CD4-positive, alpha-beta T cell treated with Interferon alpha-2 for 1 hour (primary cell): ENCODE measurements around the gene IBSP.

ENCODE experiments used
- DNase-seq, 2 donors: peaks; one replicate each; pipeline ENCODE4 v3.0.0-alpha.2; 2020 to 2022

The IBSP gene, protein sequence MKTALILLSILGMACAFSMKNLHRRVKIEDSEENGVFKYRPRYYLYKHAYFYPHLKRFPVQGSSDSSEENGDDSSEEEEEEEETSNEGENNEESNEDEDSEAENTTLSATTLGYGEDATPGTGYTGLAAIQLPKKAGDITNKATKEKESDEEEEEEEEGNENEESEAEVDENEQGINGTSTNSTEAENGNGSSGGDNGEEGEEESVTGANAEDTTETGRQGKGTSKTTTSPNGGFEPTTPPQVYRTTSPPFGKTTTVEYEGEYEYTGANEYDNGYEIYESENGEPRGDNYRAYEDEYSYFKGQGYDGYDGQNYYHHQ

GRCh38 chr4:87799301-87800113, at the start of gene IBSP:
Gene IBSP (plus strand): TSS chr4:87799554. CDS start chr4:87802362, 2,808 bp downstream.
- no peak for DNase-seq

DNA sequence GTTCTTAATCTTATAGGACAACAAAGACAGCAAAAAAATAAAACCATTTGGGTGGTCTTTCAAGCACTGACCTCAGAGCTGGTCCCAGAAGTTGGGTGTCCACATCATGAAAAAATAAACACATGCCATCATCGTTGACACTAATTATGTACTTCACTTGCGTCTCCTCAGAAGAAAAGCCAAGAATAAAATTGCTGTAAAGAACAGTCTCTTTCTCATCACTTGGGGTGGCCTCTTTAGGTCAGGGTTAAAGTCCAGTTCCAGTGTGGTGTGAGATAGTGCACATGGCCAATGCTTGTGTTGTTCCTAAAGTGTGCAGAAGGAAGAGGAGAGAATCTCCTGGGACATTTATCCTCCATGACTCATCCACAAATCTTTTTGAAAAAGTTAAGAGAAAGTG, 49.5 kb upstream of the IBSP start:
- no peak for DNase-seq

DNA sequence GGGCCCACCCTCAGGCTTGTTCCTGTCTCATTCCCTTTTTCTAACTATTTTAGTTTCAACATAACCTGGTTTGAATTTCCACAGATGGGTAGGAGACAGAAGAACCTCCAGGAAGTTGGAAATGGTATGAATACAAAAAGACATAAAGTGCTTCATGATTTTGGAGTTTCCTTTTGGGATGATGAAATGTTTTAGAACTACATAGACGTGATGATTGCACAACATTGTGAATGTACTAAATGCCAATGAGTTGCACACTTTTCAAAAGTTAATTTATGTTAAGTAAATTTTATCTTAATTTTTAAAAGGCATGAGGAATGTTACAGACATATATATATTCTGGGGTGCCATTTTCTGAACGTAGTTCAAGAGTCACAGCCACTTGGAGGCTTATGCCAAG, 41.1 kb upstream of the IBSP start:
- DNase-seq: no peak

DNA sequence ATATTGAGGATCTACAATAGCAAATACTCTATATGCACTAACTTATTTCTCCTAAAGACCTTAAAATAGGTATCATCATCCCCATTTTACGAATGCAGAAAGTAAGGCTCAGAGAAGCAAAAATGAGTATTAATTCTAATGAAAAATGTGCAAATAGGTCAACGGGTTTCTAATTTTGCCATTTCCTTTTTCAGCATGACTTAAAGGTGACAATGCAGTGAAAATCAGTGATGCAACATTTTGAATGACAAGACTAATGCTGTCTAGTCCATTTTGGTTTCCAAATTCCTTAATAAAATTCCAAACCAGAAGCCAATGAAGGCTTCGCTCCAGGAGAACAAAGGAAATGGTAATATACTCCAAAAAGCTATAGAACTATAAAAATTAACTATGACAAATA, 37.0 kb upstream of the IBSP start:
- DNase-seq: no peak

DNA sequence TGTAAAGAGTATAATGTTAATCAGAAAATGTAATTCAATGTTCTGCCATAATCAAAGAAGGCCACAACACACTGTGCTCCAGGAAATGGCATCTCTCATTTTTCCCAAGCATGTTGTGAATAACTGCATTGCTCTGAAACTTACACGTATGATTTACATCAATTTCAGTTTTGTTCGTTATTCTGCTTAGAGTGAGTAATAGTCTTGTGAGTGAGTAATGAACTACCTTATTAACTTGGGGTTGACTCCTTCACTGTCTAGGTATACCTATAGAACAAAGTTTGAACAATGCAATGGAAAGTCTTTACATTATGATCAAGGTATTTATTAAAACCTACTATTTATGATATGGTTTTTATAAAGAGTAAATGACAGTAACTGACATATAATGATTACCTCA, 17.8 kb upstream of the IBSP start:
- no peak for DNase-seq

GRCh38 chr4:87783781-87784180, 15.6 kb upstream of the IBSP start:
- DNase-seq: no peak

- DNase-seq: no peak
Observed at GRCh38 chr4:87785731-87786509, 13.4 kb upstream of the IBSP start.

DNA sequence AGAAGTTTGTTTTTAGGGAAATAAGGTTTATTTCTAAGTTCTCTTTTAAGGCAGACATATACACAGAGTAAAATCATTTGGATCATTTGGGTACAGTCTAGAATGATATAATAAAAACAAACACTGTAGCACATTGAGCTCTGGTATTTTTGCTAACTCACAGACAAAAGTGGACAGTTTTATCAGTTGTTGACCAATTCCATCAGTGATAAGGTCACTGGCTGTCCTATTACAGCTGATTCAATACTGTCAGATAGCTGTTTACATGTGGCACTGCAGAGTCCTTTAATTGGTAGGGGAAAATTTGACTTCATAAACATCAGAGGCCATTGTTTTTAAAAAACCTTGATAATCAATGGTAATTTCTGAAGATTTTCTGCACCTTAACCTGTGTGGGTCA, 3.5 kb downstream of the IBSP start:
- DNase-seq: no peak

- no peak for DNase-seq
Observed at GRCh38 chr4:87803421-87803820, 4.1 kb downstream of the IBSP start.

DNA sequence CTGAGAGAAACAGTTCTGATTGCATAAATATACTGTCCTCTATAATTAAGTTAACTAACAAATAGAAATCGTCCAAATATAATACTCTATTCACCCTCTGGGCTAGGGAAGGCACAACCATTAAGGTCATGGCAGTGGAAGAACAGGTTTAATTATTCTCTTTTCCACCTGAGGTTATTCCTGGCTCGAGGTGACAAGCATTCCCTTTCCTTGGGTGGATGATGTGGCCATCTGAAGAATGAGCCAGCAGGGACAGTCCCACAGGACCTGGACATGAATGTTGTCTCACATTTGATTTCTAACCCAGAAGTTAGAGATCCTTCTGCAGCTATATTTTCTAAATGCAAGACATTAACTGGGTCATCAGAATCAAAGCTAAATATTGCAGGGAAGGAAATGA, 5.5 kb downstream of the IBSP start:
- no peak for DNase-seq

- DNase-seq: no peak
Observed at GRCh38 chr4:87805971-87806370, 6.6 kb downstream of the IBSP start.

- no peak for DNase-seq
Observed at GRCh38 chr4:87806520-87806919, 7.2 kb downstream of the IBSP start.

DNA sequence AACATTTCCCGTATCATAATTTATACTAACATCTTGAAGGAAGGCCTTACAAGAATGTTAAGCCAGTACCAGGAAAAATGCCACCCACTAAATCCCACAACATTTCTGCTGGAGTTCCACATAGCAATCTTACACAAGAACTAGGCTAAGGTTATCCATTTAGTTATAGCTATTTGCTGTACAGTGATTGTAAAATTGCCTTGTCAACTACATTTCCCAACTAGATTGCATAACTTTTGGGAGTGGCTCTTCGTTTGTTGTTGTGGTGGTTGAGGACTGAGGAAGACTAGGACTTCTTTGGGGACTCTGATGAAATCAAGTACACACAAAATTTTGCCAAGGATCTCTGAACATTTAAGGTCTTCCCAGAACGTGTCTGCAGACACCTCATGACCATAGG, 8.0 kb downstream of the IBSP start:
- no peak for DNase-seq

DNA sequence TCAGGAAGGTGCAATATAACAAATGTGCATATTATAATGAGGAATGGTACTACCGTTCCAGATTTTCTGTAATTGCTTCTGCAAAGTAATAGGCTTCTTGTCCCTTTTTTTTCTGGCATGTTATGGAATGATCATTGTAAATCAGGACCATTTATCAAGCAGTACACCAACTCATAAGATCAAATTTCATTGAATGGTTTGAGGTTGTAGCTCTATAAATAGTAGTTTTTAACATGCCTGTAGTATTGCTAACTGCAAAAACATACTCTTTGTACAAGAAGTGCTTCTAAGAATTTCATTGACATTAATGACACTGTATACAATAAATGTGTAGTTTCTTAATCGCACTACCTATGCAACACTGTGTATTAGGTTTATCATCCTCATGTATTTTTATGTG, 12.6 kb downstream of the IBSP start:
- DNase-seq: no peak

GRCh38 chr4:87819281-87819919, 20.0 kb downstream of the IBSP start:
- DNase-seq: no peak

DNA sequence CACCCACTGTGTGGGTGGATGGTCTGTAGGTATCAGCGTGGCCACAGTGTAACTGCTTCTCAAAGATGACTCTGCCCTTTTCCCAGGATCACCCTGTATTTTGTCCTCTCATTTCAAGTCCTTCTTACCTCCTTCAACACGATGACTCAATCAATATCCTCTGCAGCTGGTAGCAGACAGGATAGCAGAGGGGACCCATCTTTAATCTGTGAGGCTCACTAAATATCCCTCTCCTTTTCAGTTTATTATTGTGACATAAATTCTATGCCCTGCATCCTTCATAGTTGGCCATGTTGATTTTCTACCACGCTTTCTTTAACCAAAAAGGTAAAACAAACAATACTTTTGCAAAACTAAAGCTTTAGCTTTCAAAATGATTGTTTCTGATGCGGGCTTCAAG, 23.8 kb downstream of the IBSP start:
- no peak for DNase-seq

GRCh38 chr4:87823724-87824123, 24.4 kb downstream of the IBSP start:
- DNase-seq: no peak

DNA sequence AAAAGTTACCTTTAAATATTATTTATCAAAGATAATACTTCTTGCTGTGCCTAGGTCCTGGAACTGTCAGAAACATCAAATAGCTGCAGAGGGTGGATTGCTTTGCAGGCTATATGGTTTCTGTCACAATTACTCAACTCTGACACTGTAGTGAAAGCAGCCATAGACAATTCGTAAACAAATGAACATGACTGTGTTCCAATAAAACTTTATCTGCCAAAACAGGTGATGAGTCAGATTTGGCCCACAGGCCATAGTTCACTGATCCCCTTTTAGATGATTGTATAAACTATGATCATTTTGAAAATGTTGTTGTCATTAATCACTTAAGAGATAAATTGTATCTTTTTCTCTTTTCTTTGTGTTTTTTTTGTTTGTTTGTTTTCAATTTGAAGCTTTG, 25.0 kb downstream of the IBSP start:
- no peak for DNase-seq

DNA sequence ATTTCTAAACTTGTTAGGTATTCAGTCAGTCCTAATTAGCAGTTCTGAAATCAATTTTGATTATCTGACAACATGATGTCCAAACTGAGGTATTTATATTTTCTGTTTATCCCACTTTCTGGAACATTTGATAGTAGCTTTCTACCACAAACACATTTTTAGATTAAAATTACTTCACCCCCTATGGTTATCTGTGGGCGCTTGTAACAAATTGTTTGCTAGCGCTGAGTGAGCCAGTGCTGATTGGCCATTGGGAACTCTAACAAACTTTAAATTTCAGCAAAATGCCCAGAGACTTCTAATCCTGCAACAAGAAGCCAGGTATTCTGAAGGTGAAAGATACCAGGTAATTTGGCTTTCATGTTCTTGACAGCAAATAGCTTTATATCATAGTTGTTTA, 33.3 kb downstream of the IBSP start, which contains the start of gene MEPE:
MEPE (plus strand) TSS at position 301 of the 400 bp plus-strand sequence. CDS start 1,746 bp downstream, outside the sequence.
- no peak for DNase-seq

DNA sequence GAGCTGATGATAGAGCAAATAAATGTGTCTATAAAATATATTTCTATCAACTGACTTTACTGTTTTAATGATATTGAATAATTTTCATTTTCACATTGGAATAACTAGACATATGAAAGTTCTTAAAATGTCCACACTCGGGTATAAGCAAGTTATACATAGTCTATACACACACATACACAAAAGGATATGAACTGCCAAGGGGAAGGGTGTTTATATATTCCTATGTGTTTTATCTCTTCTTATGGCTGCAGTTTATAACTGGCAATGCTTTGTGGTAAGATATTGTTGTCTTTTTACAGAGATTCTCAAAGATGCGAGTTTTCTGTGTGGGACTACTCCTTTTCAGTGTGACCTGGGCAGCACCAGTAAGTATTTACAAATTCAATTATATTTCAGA, 35.0 kb downstream of the IBSP start:
- no peak for DNase-seq

GRCh38 chr4:87835197-87835596, 35.8 kb downstream of the IBSP start:
- no peak for DNase-seq

- no peak for DNase-seq
Observed at GRCh38 chr4:87835743-87836142, 36.4 kb downstream of the IBSP start.

DNA sequence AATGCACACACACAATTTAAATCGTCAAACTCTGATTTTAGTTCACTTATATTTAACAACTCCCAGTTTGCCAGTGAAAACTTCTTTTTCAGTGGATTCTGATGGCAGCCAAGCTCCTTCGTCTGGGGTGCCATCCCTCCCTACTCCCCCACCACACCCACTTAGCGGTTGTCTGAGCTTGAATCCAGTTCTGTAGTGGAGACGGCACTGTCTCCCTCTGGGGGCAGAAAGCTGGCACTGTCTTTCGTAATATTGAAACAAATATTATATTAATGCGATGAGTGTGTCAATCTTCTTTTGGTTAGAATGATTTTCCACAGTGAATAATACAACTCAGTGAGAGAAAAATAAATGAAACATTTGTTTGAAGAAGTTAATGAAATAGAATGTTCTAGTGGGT, 38.9 kb downstream of the IBSP start:
- no peak for DNase-seq
